Lower leg skin (tissue), 3 donors: Measurements from ENCODE around the gene STRA8.

ENCODE experiments used
- POLR2A ChIP-seq, 2 donors: fragments of 450-650 bp; IDR thresholded peaks; one replicate each; pipeline ENCODE4 v1.6.1; 2016 to 2017; ENCODE audit warnings: antibody characterized with exemption in 2 of 2, mild to moderate bottlenecking in 1 of 2, moderate library complexity in 1 of 2
- TF ChIP-seq, protein P1 (sequence below), 3 donors: fragments of 450-650 bp; IDR thresholded peaks; one replicate each; pipeline ENCODE4 v1.5.1; 2016; ENCODE audit warnings: antibody characterized with exemption in 3 of 3, mild to moderate bottlenecking in 3 of 3, moderate library complexity in 2 of 3

GRCh38 chr7:135271255-135271615 is 37.6 kb downstream of the STRA8 start:
- TF ChIP-seq, protein P1, sequence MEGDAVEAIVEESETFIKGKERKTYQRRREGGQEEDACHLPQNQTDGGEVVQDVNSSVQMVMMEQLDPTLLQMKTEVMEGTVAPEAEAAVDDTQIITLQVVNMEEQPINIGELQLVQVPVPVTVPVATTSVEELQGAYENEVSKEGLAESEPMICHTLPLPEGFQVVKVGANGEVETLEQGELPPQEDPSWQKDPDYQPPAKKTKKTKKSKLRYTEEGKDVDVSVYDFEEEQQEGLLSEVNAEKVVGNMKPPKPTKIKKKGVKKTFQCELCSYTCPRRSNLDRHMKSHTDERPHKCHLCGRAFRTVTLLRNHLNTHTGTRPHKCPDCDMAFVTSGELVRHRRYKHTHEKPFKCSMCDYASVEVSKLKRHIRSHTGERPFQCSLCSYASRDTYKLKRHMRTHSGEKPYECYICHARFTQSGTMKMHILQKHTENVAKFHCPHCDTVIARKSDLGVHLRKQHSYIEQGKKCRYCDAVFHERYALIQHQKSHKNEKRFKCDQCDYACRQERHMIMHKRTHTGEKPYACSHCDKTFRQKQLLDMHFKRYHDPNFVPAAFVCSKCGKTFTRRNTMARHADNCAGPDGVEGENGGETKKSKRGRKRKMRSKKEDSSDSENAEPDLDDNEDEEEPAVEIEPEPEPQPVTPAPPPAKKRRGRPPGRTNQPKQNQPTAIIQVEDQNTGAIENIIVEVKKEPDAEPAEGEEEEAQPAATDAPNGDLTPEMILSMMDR (IDR thresholded peaks at IDR 0.05): no peak
- TF ChIP-seq POLR2A (IDR thresholded peaks at IDR 0.05): no peak
